ENCODE results near the gene TMPRSS12. TPM values are rescaled to one million over a fixed set of nuclear protein-coding genes. Genes with fewer than 3 reads are reported as not detected.
A peak's percentile ranks its signal among the peaks of the same experiment; 100 is the strongest.

TMPRSS12 gene
- total and polyA plus RNA-seq, 2 of the 13 experiments (the other 11 are each of a cell fraction or from before 2014, with no cell fraction given): not detected

- Histone ChIP-seq H3K36me3 (replicated peaks in 1 of 2; ENCODE audit: control insufficient read depth in 1 of 2, insufficient read depth in 2 of 2, low read length in 2 of 2) (no peaks in the 10 kb centered on the region), H4K20me1 (ENCODE audit: insufficient read depth, low read length) (no peaks in the 10 kb centered on the region), H3K27ac (ENCODE audit: extremely low read length, insufficient read depth, low read length) (peak overlapping the region; percentile 82), H3K4me3 (replicated peaks in 1 of 3; ENCODE audit: insufficient read depth in 1 of 3, low read depth in 2 of 3, low read length in 3 of 3) (peak overlapping the region; percentile 70 to 85 (median 85); a peak in 5 of 6 replicates), H3K4me1 (ENCODE audit: insufficient read depth, low read length) (peaks cover 42% of the 10 kb centered on the region), H2AFZ (ENCODE audit: low read length) (peak overlapping the region; percentile 51), H3K4me2 (ENCODE audit: low read depth, low read length) (peak overlapping the region; percentile 88), H3K9ac (ENCODE audit: insufficient read depth, low read depth, low read length) (peak overlapping the region; percentile 88), H3K79me2 (ENCODE audit: insufficient read depth, low read length) (peaks cover 40% of the 10 kb centered on the region), H3K27me3 (ENCODE audit: control insufficient read depth in 1 of 2, insufficient read depth in 2 of 2, low read length in 2 of 2) (peaks cover 0 to 3% of the 10 kb centered on the region in 2 experiments; a peak in 1 of 5 replicates), H3K9me3 (ENCODE audit: low read length) (no peaks in the 10 kb centered on the region)
- FAIRE-seq (no peak), DNase-seq (ENCODE audit: low spot score) (no peak), ATAC-seq (no peak)
- intact Hi-C loops (cut with micrococcal nuclease; ENCODE audit: unreplicated experiment): loop anchor here (10.0 kb wide), 1 partner anchor 159 kb away; the partner anchor contains the start of gene ATF1
- TF ChIP-seq, protein P1, sequence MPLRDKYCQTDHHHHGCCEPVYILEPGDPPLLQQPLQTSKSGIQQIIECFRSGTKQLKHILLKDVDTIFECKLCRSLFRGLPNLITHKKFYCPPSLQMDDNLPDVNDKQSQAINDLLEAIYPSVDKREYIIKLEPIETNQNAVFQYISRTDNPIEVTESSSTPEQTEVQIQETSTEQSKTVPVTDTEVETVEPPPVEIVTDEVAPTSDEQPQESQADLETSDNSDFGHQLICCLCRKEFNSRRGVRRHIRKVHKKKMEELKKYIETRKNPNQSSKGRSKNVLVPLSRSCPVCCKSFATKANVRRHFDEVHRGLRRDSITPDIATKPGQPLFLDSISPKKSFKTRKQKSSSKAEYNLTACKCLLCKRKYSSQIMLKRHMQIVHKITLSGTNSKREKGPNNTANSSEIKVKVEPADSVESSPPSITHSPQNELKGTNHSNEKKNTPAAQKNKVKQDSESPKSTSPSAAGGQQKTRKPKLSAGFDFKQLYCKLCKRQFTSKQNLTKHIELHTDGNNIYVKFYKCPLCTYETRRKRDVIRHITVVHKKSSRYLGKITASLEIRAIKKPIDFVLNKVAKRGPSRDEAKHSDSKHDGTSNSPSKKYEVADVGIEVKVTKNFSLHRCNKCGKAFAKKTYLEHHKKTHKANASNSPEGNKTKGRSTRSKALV (CRISPR knock-in tag; IDR thresholded peaks at IDR 0.05): 0 out of 2 replicates have a peak, but pooled peaks have one; percentile 5
- TF ChIP-seq ZNF709 (CRISPR knock-in tag; IDR thresholded peaks at IDR 0.05): no peak
- TSS peak; percentile 39 for BruUV-seq (replicated peaks)
- ChIA-PET CTCF (ENCODE audit: low intra/inter-chr PET ratio, low total read pairs) (no interaction called here), POLR2A (interaction anchor here (0.6 to 4.2 kb wide), 6 partner anchors 10 to 467 kb away, joined by 3 to 46 read pairs (median 6); partner anchors contain the start of gene SLC11A2)
- 35% methylated on average over 8 of the region's 8 CpGs for WGBS (ENCODE audit: low lambda C conversion rate)
- in situ Hi-C loops (cut with HindIII; ENCODE audit: extremely low pct_ligation_motif_present, low pct_unique_long_range_greater_than_20kb): no loop called here
Measured at GRCh38 chr12:50923361-50924130, 80.8 kb downstream of the TMPRSS12 start.

DNA sequence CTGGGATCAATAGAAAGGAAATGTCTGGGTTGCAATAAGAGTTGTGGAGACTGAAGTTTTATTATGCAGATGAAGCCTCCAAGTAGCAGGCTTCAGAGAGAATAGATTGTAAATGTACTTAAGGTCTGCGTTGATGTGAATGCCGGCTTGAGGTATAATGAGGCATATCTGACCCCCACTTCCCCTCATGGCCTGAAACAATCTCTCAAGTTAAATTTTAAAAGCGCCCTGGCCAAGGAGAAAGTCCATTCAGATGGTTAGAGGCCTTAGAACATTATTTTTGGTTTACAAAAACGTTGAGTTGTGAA, 81.4 kb downstream of the TMPRSS12 start:
- POLR2A ChIA-PET: interaction anchor here (0.6 to 4.2 kb wide), 7 partner anchors 9 to 466 kb away, joined by 3 to 46 read pairs (median 5); partner anchors contain the start of gene SLC11A2

More for the DNA sequence above, 81.4 kb downstream of the TMPRSS12 start:
- Histone ChIP-seq H3K27ac (ENCODE audit: extremely low read length, insufficient read depth, low read length) (peak overlapping the region; percentile 82), H3K4me2 (ENCODE audit: low read depth, low read length) (peak overlapping the region; percentile 88), H3K79me2 (ENCODE audit: insufficient read depth, low read length) (peaks cover 45% of the 10 kb centered on the region), H3K36me3 (replicated peaks in 1 of 2; ENCODE audit: control insufficient read depth in 1 of 2, insufficient read depth in 2 of 2, low read length in 2 of 2) (no peaks in the 10 kb centered on the region), H3K27me3 (ENCODE audit: control insufficient read depth in 1 of 2, insufficient read depth in 2 of 2, low read length in 2 of 2) (peaks cover 0 to 3% of the 10 kb centered on the region in 2 experiments; a peak in 1 of 5 replicates), H3K4me1 (ENCODE audit: insufficient read depth, low read length) (peaks cover 42% of the 10 kb centered on the region), H3K9me3 (ENCODE audit: low read length) (no peaks in the 10 kb centered on the region), H2AFZ (ENCODE audit: low read length) (peak overlapping the region; percentile 51), H3K4me3 (replicated peaks in 1 of 3; ENCODE audit: insufficient read depth in 1 of 3, low read depth in 2 of 3, low read length in 3 of 3) (peak overlapping the region; percentile 70 to 85 (median 85); a peak in 5 of 6 replicates), H3K9ac (ENCODE audit: insufficient read depth, low read depth, low read length) (peak overlapping the region; percentile 88), H4K20me1 (ENCODE audit: insufficient read depth, low read length) (no peaks in the 10 kb centered on the region)
- intact Hi-C loops (cut with micrococcal nuclease; ENCODE audit: unreplicated experiment) (loop anchor here (10.0 kb wide), 1 partner anchor 159 kb away; the partner anchor contains the start of gene ATF1), in situ Hi-C loops (cut with HindIII; ENCODE audit: extremely low pct_ligation_motif_present, low pct_unique_long_range_greater_than_20kb) (no loop called here)
- CTCF ChIA-PET (ENCODE audit: low intra/inter-chr PET ratio, low total read pairs): no interaction called here
- ATAC-seq (no peak; the same call in 1 of the 3 replicates), FAIRE-seq (no peak), DNase-seq (ENCODE audit: low spot score) (no peak)
- TF ChIP-seq, protein P2, sequence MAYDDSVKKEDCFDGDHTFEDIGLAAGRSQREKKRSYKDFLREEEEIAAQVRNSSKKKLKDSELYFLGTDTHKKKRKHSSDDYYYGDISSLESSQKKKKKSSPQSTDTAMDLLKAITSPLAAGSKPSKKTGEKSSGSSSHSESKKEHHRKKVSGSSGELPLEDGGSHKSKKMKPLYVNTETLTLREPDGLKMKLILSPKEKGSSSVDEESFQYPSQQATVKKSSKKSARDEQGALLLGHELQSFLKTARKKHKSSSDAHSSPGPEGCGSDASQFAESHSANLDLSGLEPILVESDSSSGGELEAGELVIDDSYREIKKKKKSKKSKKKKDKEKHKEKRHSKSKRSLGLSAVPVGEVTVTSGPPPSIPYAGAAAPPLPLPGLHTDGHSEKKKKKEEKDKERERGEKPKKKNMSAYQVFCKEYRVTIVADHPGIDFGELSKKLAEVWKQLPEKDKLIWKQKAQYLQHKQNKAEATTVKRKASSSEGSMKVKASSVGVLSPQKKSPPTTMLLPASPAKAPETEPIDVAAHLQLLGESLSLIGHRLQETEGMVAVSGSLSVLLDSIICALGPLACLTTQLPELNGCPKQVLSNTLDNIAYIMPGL (CRISPR knock-in tag; IDR thresholded peaks at IDR 0.05; ENCODE audit: borderline replicate concordance in 1 of 2, low read depth in 1 of 2): 0 out of 4 replicates have a peak, but pooled peaks of 1 of the 2 experiments have one; percentile 3
- TF ChIP-seq ISX (CRISPR knock-in tag; conservative IDR thresholded peaks at IDR 0.05) (no peak), SOX6 (IDR thresholded peaks at IDR 0.05) (no peak), SOX6 (CRISPR knock-in tag; IDR thresholded peaks at IDR 0.05) (peak; percentile 41; the same call in 1 of the 2 replicates), CREB1 (IDR thresholded peaks at IDR 0.05) (no peak), CREB1 (CRISPR knock-in tag; IDR thresholded peaks at IDR 0.05) (peak; percentile 23; the same call in 1 of the 2 replicates)
- WGBS (ENCODE audit: low lambda C conversion rate): 0% methylated on average over 4 of the region's 4 CpGs
- no TSS peak for BruUV-seq (replicated peaks)
